Measurements from ENCODE around the gene ATXN1L.

The ATXN1L gene

GRCh38 chr16:71852561-71852960 lies 6.8 kb downstream of the ATXN1L start:
- Histone ChIP-seq H3K18ac (ENCODE audit: low read length) (no peak overlapping the region), H4K5ac (ENCODE audit: low read length) (no peak overlapping the region), H2BK15ac (replicated peaks; ENCODE audit: low read depth) (no peak overlapping the region), H2BK5ac (ENCODE audit: low read length) (no peak overlapping the region), H3K4me1 (ENCODE audit: control insufficient read depth, low read depth, low read length) (no peaks in the 10 kb centered on the region), H3K4me3 (ENCODE audit: low read length) (no peak overlapping the region), H3K27ac (ENCODE audit: low read depth, low read length) (no peak overlapping the region), H3K4ac (ENCODE audit: low read depth, low read length) (no peak overlapping the region), H2AK5ac (ENCODE audit: low read length) (no peak overlapping the region), H3K79me2 (ENCODE audit: control insufficient read depth, insufficient read depth, low read length) (peaks cover 3% of the 10 kb centered on the region), H4K8ac (ENCODE audit: low read depth, low read length) (no peak overlapping the region), H3K56ac (ENCODE audit: low read length) (no peak overlapping the region), H2BK120ac (ENCODE audit: low read depth, low read length) (no peak overlapping the region), H3K23ac (ENCODE audit: low read length) (no peak overlapping the region), H3K79me1 (ENCODE audit: low read length) (peaks cover 7% of the 10 kb centered on the region), H3K27me3 (ENCODE audit: insufficient read depth, low read length, poor library complexity) (no peaks in the 10 kb centered on the region), H3K9ac (ENCODE audit: low read length) (no peak overlapping the region), H3K36me3 (ENCODE audit: control insufficient read depth, insufficient read depth, low read length) (peaks cover 9% of the 10 kb centered on the region), H3K4me2 (ENCODE audit: low read length) (no peak overlapping the region)
- no peak for DNase-seq
- no CpG with 5 or more reads among the region's 4 CpGs for WGBS (ENCODE audit: extremely low coverage, insufficient coverage, low lambda C conversion rate)

GRCh38 chr16:71853413-71853812 lies 7.6 kb downstream of the ATXN1L start:
- Histone ChIP-seq H2AK5ac (ENCODE audit: low read length) (no peak overlapping the region), H3K79me2 (ENCODE audit: control insufficient read depth, insufficient read depth, low read length) (no peaks in the 10 kb centered on the region), H3K23ac (ENCODE audit: low read length) (no peak overlapping the region), H3K27ac (ENCODE audit: low read depth, low read length) (no peak overlapping the region), H3K79me1 (ENCODE audit: low read length) (peaks cover 4% of the 10 kb centered on the region), H3K4ac (ENCODE audit: low read depth, low read length) (no peak overlapping the region), H2BK120ac (ENCODE audit: low read depth, low read length) (no peak overlapping the region), H3K27me3 (ENCODE audit: insufficient read depth, low read length, poor library complexity) (no peaks in the 10 kb centered on the region), H4K8ac (ENCODE audit: low read depth, low read length) (no peak overlapping the region), H3K56ac (ENCODE audit: low read length) (no peak overlapping the region), H3K4me2 (ENCODE audit: low read length) (no peak overlapping the region), H3K9ac (ENCODE audit: low read length) (no peak overlapping the region), H3K18ac (ENCODE audit: low read length) (no peak overlapping the region), H2BK5ac (ENCODE audit: low read length) (no peak overlapping the region), H4K5ac (ENCODE audit: low read length) (no peak overlapping the region), H3K4me3 (ENCODE audit: low read length) (no peak overlapping the region), H3K4me1 (ENCODE audit: control insufficient read depth, low read depth, low read length) (no peaks in the 10 kb centered on the region), H2BK15ac (replicated peaks; ENCODE audit: low read depth) (no peak overlapping the region), H3K36me3 (ENCODE audit: control insufficient read depth, insufficient read depth, low read length) (peaks cover 9% of the 10 kb centered on the region)
- WGBS (ENCODE audit: extremely low coverage, insufficient coverage, low lambda C conversion rate) = no CpG with 5 or more reads among the region's 4 CpGs
- no peak for DNase-seq

- H3K23ac ChIP-seq (ENCODE audit: low read length) = no peak overlapping the region
- H3K36me3 ChIP-seq (ENCODE audit: control insufficient read depth, insufficient read depth, low read length) = peaks cover 5% of the 10 kb centered on the region
- no peak overlapping the region for H3K4ac ChIP-seq (ENCODE audit: low read depth, low read length)
- no peak overlapping the region for H4K8ac ChIP-seq (ENCODE audit: low read depth, low read length)
- DNase-seq = no peak
- no peak overlapping the region for H3K56ac ChIP-seq (ENCODE audit: low read length)
- H2BK5ac ChIP-seq (ENCODE audit: low read length) = no peak overlapping the region
- H2AK5ac ChIP-seq (ENCODE audit: low read length) = no peak overlapping the region
- H4K5ac ChIP-seq (ENCODE audit: low read length) = no peak overlapping the region
- no peak overlapping the region for H3K18ac ChIP-seq (ENCODE audit: low read length)
- no CpG with 5 or more reads among the region's 4 CpGs for WGBS (ENCODE audit: extremely low coverage, insufficient coverage, low lambda C conversion rate)
- H3K79me2 ChIP-seq (ENCODE audit: control insufficient read depth, insufficient read depth, low read length) = no peaks in the 10 kb centered on the region
- H3K4me2 ChIP-seq (ENCODE audit: low read length) = no peak overlapping the region
- H2BK120ac ChIP-seq (ENCODE audit: low read depth, low read length) = no peak overlapping the region
- H3K79me1 ChIP-seq (ENCODE audit: low read length) = peaks cover 4% of the 10 kb centered on the region
- H3K27me3 ChIP-seq (ENCODE audit: insufficient read depth, low read length, poor library complexity) = no peaks in the 10 kb centered on the region
- no peak overlapping the region for H3K4me3 ChIP-seq (ENCODE audit: low read length)
- H3K27ac ChIP-seq (ENCODE audit: low read depth, low read length) = no peak overlapping the region
- H2BK15ac ChIP-seq (replicated peaks; ENCODE audit: low read depth) = no peak overlapping the region
- no peaks in the 10 kb centered on the region for H3K4me1 ChIP-seq (ENCODE audit: control insufficient read depth, low read depth, low read length)
- no peak overlapping the region for H3K9ac ChIP-seq (ENCODE audit: low read length)
Measured at GRCh38 chr16:71854369-71854948, 8.7 kb downstream of the ATXN1L start.

DNA sequence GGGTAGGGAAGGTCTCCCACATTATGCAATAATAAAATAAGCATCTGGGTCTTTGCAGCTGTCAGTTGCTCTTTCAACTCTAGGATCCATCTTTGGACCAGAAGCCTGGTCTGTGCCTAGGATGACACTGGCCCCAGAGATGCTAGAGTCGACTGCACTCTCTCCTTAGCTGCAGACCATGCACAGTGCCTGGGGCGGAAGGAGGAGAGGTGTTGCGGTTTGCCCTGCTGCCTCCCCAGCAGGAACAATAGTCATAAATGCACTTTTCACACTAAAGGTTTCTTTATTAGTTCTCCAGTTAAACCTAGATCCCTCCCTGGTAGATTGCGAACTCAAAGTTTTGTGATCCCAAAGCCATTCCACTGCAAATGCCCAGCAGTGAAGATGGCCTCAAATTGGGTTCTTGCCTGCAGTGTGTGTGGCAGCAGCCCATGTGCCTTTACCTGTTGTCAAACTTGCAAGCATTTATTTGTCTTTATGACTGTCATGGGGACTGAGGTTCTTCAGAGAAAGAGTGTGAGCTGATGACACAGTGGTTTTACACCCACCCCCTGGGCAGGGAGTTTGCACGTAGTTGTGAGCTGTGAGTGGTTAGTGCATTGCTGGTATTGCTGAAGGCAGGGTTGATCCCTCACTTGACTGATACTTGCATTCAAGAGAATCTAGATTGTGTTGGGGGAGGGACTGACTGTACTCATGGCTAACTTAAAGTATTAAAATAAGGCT lies 10.3 kb downstream of the ATXN1L start:
- no peak overlapping the region for H3K4ac ChIP-seq (ENCODE audit: low read depth, low read length)
- no peak overlapping the region for H2BK15ac ChIP-seq (replicated peaks; ENCODE audit: low read depth)
- H3K4me3 ChIP-seq (ENCODE audit: low read length) = no peak overlapping the region
- no peak overlapping the region for H3K23ac ChIP-seq (ENCODE audit: low read length)
- no peaks in the 10 kb centered on the region for H3K79me2 ChIP-seq (ENCODE audit: control insufficient read depth, insufficient read depth, low read length)
- no peak overlapping the region for H4K8ac ChIP-seq (ENCODE audit: low read depth, low read length)
- no peak for DNase-seq
- no peak overlapping the region for H2BK5ac ChIP-seq (ENCODE audit: low read length)
- H3K18ac ChIP-seq (ENCODE audit: low read length) = no peak overlapping the region
- H2BK120ac ChIP-seq (ENCODE audit: low read depth, low read length) = no peak overlapping the region
- no peak overlapping the region for H3K4me2 ChIP-seq (ENCODE audit: low read length)
- peaks cover 4% of the 10 kb centered on the region for H3K79me1 ChIP-seq (ENCODE audit: low read length)
- no peak overlapping the region for H3K56ac ChIP-seq (ENCODE audit: low read length)
- peaks cover 1% of the 10 kb centered on the region for H3K36me3 ChIP-seq (ENCODE audit: control insufficient read depth, insufficient read depth, low read length)
- no peak overlapping the region for H3K27ac ChIP-seq (ENCODE audit: low read depth, low read length)
- H3K4me1 ChIP-seq (ENCODE audit: control insufficient read depth, low read depth, low read length) = no peaks in the 10 kb centered on the region
- H2AK5ac ChIP-seq (ENCODE audit: low read length) = no peak overlapping the region
- H4K5ac ChIP-seq (ENCODE audit: low read length) = no peak overlapping the region
- no CpG with 5 or more reads among the region's 5 CpGs for WGBS (ENCODE audit: extremely low coverage, insufficient coverage, low lambda C conversion rate)
- H3K9ac ChIP-seq (ENCODE audit: low read length) = no peak overlapping the region
- H3K27me3 ChIP-seq (ENCODE audit: insufficient read depth, low read length, poor library complexity) = no peaks in the 10 kb centered on the region

- Histone ChIP-seq H3K79me1 (ENCODE audit: low read length) (peaks cover 2% of the 10 kb centered on the region), H2AK5ac (ENCODE audit: low read length) (no peak overlapping the region), H3K36me3 (ENCODE audit: control insufficient read depth, insufficient read depth, low read length) (peaks cover 3% of the 10 kb centered on the region), H2BK15ac (replicated peaks; ENCODE audit: low read depth) (no peak overlapping the region), H2BK5ac (ENCODE audit: low read length) (no peak overlapping the region), H4K5ac (ENCODE audit: low read length) (no peak overlapping the region), H3K56ac (ENCODE audit: low read length) (no peak overlapping the region), H3K9ac (ENCODE audit: low read length) (no peak overlapping the region), H3K4ac (ENCODE audit: low read depth, low read length) (no peak overlapping the region), H3K4me3 (ENCODE audit: low read length) (no peak overlapping the region), H3K4me1 (ENCODE audit: control insufficient read depth, low read depth, low read length) (no peaks in the 10 kb centered on the region), H3K79me2 (ENCODE audit: control insufficient read depth, insufficient read depth, low read length) (no peaks in the 10 kb centered on the region), H3K27ac (ENCODE audit: low read depth, low read length) (no peak overlapping the region), H3K27me3 (ENCODE audit: insufficient read depth, low read length, poor library complexity) (no peaks in the 10 kb centered on the region), H3K23ac (ENCODE audit: low read length) (no peak overlapping the region), H3K18ac (ENCODE audit: low read length) (no peak overlapping the region), H3K4me2 (ENCODE audit: low read length) (no peak overlapping the region), H4K8ac (ENCODE audit: low read depth, low read length) (no peak overlapping the region), H2BK120ac (ENCODE audit: low read depth, low read length) (no peak overlapping the region)
- WGBS (ENCODE audit: extremely low coverage, insufficient coverage, low lambda C conversion rate) = no CpG with 5 or more reads among the region's 32 CpGs
- no peak for DNase-seq
Measured at GRCh38 chr16:71859762-71860521, 14.2 kb downstream of the ATXN1L start.

Data from mesendoderm (in vitro differentiated cells).